ENCODE data around the gene ACOT8. TPM values are rescaled to one million over a fixed set of nuclear protein-coding genes. Genes with fewer than 3 reads are reported as not detected.
"Not testable (repeated sequence)": the region's sequence is repeated elsewhere in the genome, so short reads cannot be mapped to it uniquely, and the experiment has no call there.

Gene ACOT8
- 10 to 100 TPM; 36.0 to 36.5 TPM for total RNA-seq

- no peaks in the 10 kb centered on the region for H3K9me3 Mint-ChIP-seq
- ChIA-PET CTCF (interaction anchor here (1.1 to 2.4 kb wide), 6 partner anchors 28 to 157 kb away, joined by 3 to 12 read pairs (median 4); no protein-coding TSS in a partner anchor), POLR2A (interaction anchor here (0.9 to 4.7 kb wide), 27 partner anchors 10 to 507 kb away, joined by 3 to 41 read pairs (median 5); partner anchors contain the start of genes CTSA, DNTTIP1, NEURL2 and PCIF1)
- peaks cover 55% of the 10 kb centered on the region for H3K4me1 Mint-ChIP-seq
- H3K4me3 Mint-ChIP-seq, result peak within 1 kb of the TSS; percentile 98
- H3K27me3 Mint-ChIP-seq, result no peaks in the 10 kb centered on the region
- H3K27ac Mint-ChIP-seq, result peak within 1 kb of the TSS; percentile 99
- peaks cover 27% of the 10 kb centered on the region for H3K36me3 Mint-ChIP-seq (ENCODE audit: low read depth)
- peak; percentile 96 for DNase-seq
These were observed at the start of gene ACOT8, which contains the start of gene ZSWIM3 for GRCh38 chr20:45857114-45857881. Gene ACOT8, minus strand, starts transcription at chr20:45857392. Its CDS starts 77 bp downstream, at chr20:45857315. Gene ZSWIM3, plus strand, starts transcription at chr20:45857614. Its CDS starts 212 bp downstream, at chr20:45857826.

- H3K27ac Mint-ChIP-seq, result no peak overlapping the region
- no peaks in the 10 kb centered on the region for H3K27me3 Mint-ChIP-seq
- ChIA-PET CTCF (no interaction called here), POLR2A (interaction anchor here (0.7 to 1.3 kb wide), 7 partner anchors 8 to 65 kb away, joined by 3 to 4 read pairs (median 3); no protein-coding TSS in a partner anchor)
- H3K9me3 Mint-ChIP-seq, result no peaks in the 10 kb centered on the region
- no peak for DNase-seq
- H3K4me1 Mint-ChIP-seq, result peaks cover 1% of the 10 kb centered on the region
- no peak overlapping the region for H3K4me3 Mint-ChIP-seq
- no peaks in the 10 kb centered on the region for H3K36me3 Mint-ChIP-seq (ENCODE audit: low read depth)
These were observed 48.4 kb upstream of the ACOT8 start for GRCh38 chr20:45905505-45906079.

DNA sequence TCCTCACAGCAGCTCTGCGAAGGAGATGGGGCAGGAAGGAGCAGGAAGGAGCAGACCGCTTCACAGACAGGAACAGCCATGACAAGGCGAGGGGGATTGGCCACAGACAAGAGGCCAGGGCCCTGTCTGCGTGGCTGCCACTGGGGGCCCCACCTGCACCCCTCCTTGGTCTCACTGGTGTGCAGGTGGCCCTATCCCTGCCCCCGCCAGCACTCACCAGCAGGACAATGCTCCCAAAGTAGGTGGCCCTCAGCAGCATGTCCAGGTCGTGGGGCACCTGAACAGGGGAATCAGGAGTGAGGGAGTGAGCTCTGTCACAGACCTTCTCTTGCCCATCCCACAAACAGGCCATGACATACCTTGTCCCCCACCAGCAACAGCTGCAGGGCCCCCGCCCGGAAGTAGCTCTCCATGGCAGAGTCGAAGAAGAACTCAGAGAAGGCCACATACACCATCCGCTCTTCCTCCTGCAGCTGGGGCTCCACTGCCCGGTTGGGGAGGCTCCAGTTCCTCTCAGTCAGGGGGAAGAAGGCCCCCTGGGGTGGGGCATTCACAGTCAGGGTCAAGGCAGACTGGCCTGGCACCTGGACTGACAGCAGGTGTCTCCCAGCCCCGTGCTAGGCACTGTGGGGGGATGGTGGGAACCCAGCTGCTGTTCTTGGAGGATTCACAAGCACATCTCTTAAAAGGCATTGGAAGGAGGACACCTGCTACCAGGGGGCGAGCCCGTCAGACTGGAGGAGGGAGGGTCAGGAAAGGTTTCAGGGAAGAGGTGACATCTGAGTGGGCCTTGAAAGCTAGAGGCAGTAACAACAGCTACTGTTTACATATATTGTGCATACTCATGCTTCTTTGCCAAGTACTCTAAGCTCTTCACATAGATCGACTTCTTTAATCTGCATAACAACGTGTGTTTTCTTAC, 47.7 kb upstream of the ACOT8 start:
- no peak for DNase-seq
- Mint-ChIP-seq H3K4me1 (no peaks in the 10 kb centered on the region), H3K27me3 (no peaks in the 10 kb centered on the region), H3K9me3 (no peaks in the 10 kb centered on the region), H3K36me3 (ENCODE audit: low read depth) (no peaks in the 10 kb centered on the region), H3K4me3 (no peak overlapping the region), H3K27ac (no peak overlapping the region)
- POLR2A ChIA-PET, result interaction anchor here (0.7 to 1.3 kb wide), 8 partner anchors 8 to 66 kb away, joined by 3 to 4 read pairs (median 3); no protein-coding TSS in a partner anchor
- CTCF ChIA-PET, result no interaction called here

DNA sequence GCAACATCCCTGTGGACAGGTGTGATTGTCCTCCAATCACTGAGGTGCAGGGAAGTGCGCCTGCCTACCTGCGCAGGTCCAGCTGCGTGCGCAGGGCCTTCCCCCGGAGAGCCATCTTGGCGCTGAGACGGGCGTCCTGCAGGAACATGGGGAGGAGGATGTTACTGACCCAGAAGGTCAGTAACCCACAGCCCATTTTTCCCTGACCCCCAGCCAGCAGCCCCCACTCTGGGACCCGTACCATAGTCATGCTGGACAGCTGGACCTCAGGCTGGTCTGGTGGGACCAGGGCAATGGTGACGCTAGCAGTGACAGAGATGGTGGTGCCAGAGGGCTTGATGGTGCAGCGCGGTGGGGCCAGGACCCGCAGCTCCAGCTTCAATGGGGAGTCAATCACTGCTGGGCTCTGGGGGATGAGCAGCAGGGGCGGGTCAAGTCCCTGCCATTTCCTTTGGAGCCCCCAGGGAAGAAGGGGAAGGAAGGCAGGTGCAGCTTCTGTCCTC, 45.1 kb upstream of the ACOT8 start:
- Mint-ChIP-seq H3K4me3 (no peak overlapping the region), H3K27ac (no peak overlapping the region), H3K36me3 (ENCODE audit: low read depth) (peaks cover 4% of the 10 kb centered on the region), H3K4me1 (no peaks in the 10 kb centered on the region), H3K9me3 (no peaks in the 10 kb centered on the region), H3K27me3 (no peaks in the 10 kb centered on the region)
- DNase-seq, result no peak
- POLR2A ChIA-PET, result interaction anchor here (0.9 to 1.3 kb wide), 2 partner anchors 8 to 44 kb away, joined by 3 read pairs; partner anchors contain the start of genes ACOT8 and ZSWIM3
- CTCF ChIA-PET, result no interaction called here

DNA sequence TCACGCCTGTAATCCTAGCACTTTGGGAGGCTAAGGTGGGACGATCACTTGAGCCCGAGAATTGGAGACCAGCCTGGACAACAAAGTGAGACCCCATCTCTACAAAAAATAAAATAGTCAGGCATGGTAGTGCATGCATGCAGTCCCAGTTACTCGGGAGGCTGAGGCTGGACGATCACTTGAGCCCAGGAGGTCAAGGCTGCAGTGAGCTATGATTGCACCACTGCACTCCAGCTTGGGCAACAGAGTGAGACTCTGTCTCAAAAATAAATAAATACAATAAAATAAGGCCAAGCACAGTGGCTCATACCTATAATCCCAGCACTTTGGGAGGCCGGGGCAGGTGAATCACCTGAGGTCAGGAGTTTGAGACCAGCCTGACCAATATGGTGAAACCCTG, 44.1 kb upstream of the ACOT8 start:
- H3K4me1 Mint-ChIP-seq; CTCF ChIA-PET; H3K27me3 Mint-ChIP-seq; H3K36me3 Mint-ChIP-seq (ENCODE audit: low read depth); H3K27ac Mint-ChIP-seq; H3K9me3 Mint-ChIP-seq; DNase-seq; H3K4me3 Mint-ChIP-seq: not testable (repeated sequence)
- POLR2A ChIA-PET, result interaction anchor here (0.9 to 1.3 kb wide), 2 partner anchors 9 to 44 kb away, joined by 3 read pairs; partner anchors contain the start of genes ACOT8 and ZSWIM3

- Mint-ChIP-seq H3K4me1 (no peaks in the 10 kb centered on the region), H3K27me3 (no peaks in the 10 kb centered on the region), H3K36me3 (ENCODE audit: low read depth) (peaks cover 7% of the 10 kb centered on the region), H3K9me3 (no peaks in the 10 kb centered on the region), H3K4me3 (no peak overlapping the region), H3K27ac (no peak overlapping the region)
- ChIA-PET CTCF (no interaction called here), POLR2A (interaction anchor here (1.7 kb wide), 1 partner anchor 18 kb away, joined by 4 read pairs; the partner anchor contains the start of gene ZSWIM1)
- no peak for DNase-seq
These were observed 42.0 kb upstream of the ACOT8 start for GRCh38 chr20:45899046-45899835.

DNA sequence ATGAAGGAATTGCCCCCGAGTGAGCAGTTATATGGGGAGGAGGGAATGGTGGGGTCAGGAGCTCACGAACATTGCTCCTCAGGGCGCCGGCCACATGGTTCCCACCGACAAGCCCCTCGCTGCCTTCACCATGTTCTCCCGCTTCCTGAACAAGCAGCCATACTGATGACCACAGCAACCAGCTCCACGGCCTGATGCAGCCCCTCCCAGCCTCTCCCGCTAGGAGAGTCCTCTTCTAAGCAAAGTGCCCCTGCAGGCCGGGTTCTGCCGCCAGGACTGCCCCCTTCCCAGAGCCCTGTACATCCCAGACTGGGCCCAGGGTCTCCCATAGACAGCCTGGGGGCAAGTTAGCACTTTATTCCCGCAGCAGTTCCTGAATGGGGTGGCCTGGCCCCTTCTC, 41.1 kb upstream of the ACOT8 start:
- Mint-ChIP-seq H3K4me1 (peaks cover 7% of the 10 kb centered on the region), H3K36me3 (ENCODE audit: low read depth) (peaks cover 11% of the 10 kb centered on the region), H3K4me3 (no peak overlapping the region), H3K27ac (no peak overlapping the region), H3K9me3 (no peaks in the 10 kb centered on the region), H3K27me3 (no peaks in the 10 kb centered on the region)
- ChIA-PET CTCF (no interaction called here), POLR2A (interaction anchor here (1.3 kb wide), 1 partner anchor 12 kb away, joined by 3 read pairs; no protein-coding TSS in a partner anchor)
- no peak for DNase-seq

GRCh38 chr20:45897692-45898091, 40.5 kb upstream of the ACOT8 start:
- ChIA-PET CTCF (no interaction called here), POLR2A (interaction anchor here (1.3 to 1.5 kb wide), 2 partner anchors 8 to 13 kb away, joined by 3 read pairs; no protein-coding TSS in a partner anchor)
- Mint-ChIP-seq H3K9me3 (no peaks in the 10 kb centered on the region), H3K27me3 (no peaks in the 10 kb centered on the region), H3K36me3 (ENCODE audit: low read depth) (peaks cover 11% of the 10 kb centered on the region), H3K4me1 (peaks cover 13% of the 10 kb centered on the region), H3K27ac (no peak overlapping the region), H3K4me3 (no peak overlapping the region)
- DNase-seq, result no peak

GRCh38 chr20:45897289-45897688, 40.1 kb upstream of the ACOT8 start:
- no peak overlapping the region for H3K27ac Mint-ChIP-seq
- ChIA-PET POLR2A (interaction anchor here (1.3 to 1.5 kb wide), 3 partner anchors 8 to 16 kb away, joined by 3 read pairs; partner anchors contain the start of gene ZSWIM1), CTCF (no interaction called here)
- H3K4me1 Mint-ChIP-seq, result peaks cover 17% of the 10 kb centered on the region
- H3K4me3 Mint-ChIP-seq, result no peak overlapping the region
- DNase-seq, result no peak
- no peaks in the 10 kb centered on the region for H3K27me3 Mint-ChIP-seq
- H3K36me3 Mint-ChIP-seq (ENCODE audit: low read depth), result peaks cover 11% of the 10 kb centered on the region
- H3K9me3 Mint-ChIP-seq, result no peaks in the 10 kb centered on the region

DNA sequence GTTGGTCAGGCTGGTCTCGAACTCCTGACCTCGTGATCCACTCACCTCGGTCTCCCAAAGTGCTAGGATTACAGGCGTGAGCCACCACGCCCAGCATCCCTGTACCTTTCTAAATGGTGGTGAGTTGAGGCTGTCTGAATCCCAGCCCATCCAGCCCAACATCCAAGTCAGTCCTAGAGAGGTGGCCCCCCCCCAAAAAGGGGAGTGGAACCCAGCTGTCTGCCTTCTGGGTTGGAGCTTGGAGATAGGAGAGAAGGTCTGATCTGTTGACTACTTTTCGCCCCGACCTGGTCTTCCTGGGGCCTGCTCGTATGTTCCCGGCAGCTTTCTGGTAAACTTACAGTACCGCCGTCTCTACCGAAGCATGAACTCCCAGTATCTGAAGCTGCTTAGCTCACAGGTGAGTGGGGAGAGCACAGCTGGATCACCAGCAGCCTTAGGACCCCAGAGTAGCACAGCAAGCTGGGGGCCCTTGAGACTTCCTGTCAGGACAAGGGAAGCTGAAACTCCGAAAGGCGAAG, 39.5 kb upstream of the ACOT8 start:
- CTCF ChIA-PET, result no interaction called here
- peaks cover 11% of the 10 kb centered on the region for H3K36me3 Mint-ChIP-seq (ENCODE audit: low read depth)

GRCh38 chr20:45894797-45895196, 37.6 kb upstream of the ACOT8 start:
- no peak for DNase-seq
- H3K36me3 Mint-ChIP-seq (ENCODE audit: low read depth), result peaks cover 13% of the 10 kb centered on the region
- H3K4me1 Mint-ChIP-seq, result peaks cover 32% of the 10 kb centered on the region
- H3K27ac Mint-ChIP-seq, result no peak overlapping the region
- ChIA-PET CTCF (no interaction called here), POLR2A (interaction anchor here (1.3 kb wide), 1 partner anchor 10 kb away, joined by 3 read pairs; no protein-coding TSS in a partner anchor)
- no peaks in the 10 kb centered on the region for H3K9me3 Mint-ChIP-seq
- H3K4me3 Mint-ChIP-seq, result no peak overlapping the region
- peaks cover 5% of the 10 kb centered on the region for H3K27me3 Mint-ChIP-seq

More for the DNA sequence above, 39.5 kb upstream of the ACOT8 start:
- Mint-ChIP-seq H3K4me1 (peaks cover 22% of the 10 kb centered on the region), H3K27me3 (no peaks in the 10 kb centered on the region), H3K27ac (no peak overlapping the region), H3K4me3 (no peak overlapping the region), H3K9me3 (no peaks in the 10 kb centered on the region)
- DNase-seq, result no peak
- POLR2A ChIA-PET, result interaction anchor here (1.3 to 1.5 kb wide), 3 partner anchors 9 to 16 kb away, joined by 3 read pairs; partner anchors contain the start of gene ZSWIM1

All from activated CD4-positive, alpha-beta memory T cell treated with anti-CD3 and anti-CD28 coated beads, Interleukin-2, amount 10 ng/mL, durations not matched to agents 7 days and 5 days (primary cell).